ENCODE measurements around the gene RACGAP1.

Gene RACGAP1

GRCh38 chr12:49972129-49972528 is 53.2 kb downstream of the RACGAP1 start:
- TF ChIP-seq ZNF274 (IDR thresholded peaks at IDR 0.05; ENCODE audit: low read depth, low read length) (no peak), SUZ12 (IDR thresholded peaks at IDR 0.05; ENCODE audit: extremely low read depth, insufficient read depth, insufficient read length) (no peak)
- H3K4me3 ChIP-seq (ENCODE audit: insufficient read length, low read depth): no peak overlapping the region

GRCh38 chr12:49971141-49971540 is 54.2 kb downstream of the RACGAP1 start:
- H3K4me1 ChIP-seq (ENCODE audit: insufficient read depth, insufficient read length): peaks cover 30% of the 10 kb centered on the region
- DNase-seq (ENCODE audit: low read depth, low spot score): no peak
- H3K4me3 ChIP-seq (ENCODE audit: insufficient read length, low read depth): no peak overlapping the region
- H3K27me3 ChIP-seq (ENCODE audit: insufficient read depth, insufficient read length): peaks cover 32% of the 10 kb centered on the region
- no peak overlapping the region for H3K9ac ChIP-seq (ENCODE audit: insufficient read length, low read depth)
- no peaks in the 10 kb centered on the region for H3K36me3 ChIP-seq (ENCODE audit: insufficient read depth, insufficient read length, low read length)
- no peak for TF ChIP-seq YY1 (IDR thresholded peaks at IDR 0.05; ENCODE audit: insufficient read depth, insufficient read length)
- TF ChIP-seq ZNF274 (IDR thresholded peaks at IDR 0.05; ENCODE audit: low read depth, low read length): no peak
- TF ChIP-seq SUZ12 (IDR thresholded peaks at IDR 0.05; ENCODE audit: extremely low read depth, insufficient read depth, insufficient read length): no peak
- no peaks in the 10 kb centered on the region for H3K9me3 ChIP-seq (ENCODE audit: insufficient read depth, low read length)

More at GRCh38 chr12:49972129-49972528, 53.2 kb downstream of the RACGAP1 start:
- Histone ChIP-seq H3K9ac (ENCODE audit: insufficient read length, low read depth) (no peak overlapping the region), H3K36me3 (ENCODE audit: insufficient read depth, insufficient read length, low read length) (no peaks in the 10 kb centered on the region), H3K4me1 (ENCODE audit: insufficient read depth, insufficient read length) (peaks cover 24% of the 10 kb centered on the region), H3K27me3 (ENCODE audit: insufficient read depth, insufficient read length) (peaks cover 32% of the 10 kb centered on the region), H3K9me3 (ENCODE audit: insufficient read depth, low read length) (no peaks in the 10 kb centered on the region)
- no peak for DNase-seq (ENCODE audit: low read depth, low spot score)

GRCh38 chr12:49970658-49971057 is 54.6 kb downstream of the RACGAP1 start:
- DNase-seq (ENCODE audit: low read depth, low spot score): no peak
- no peak for TF ChIP-seq ZNF274 (IDR thresholded peaks at IDR 0.05; ENCODE audit: low read depth, low read length)
- peaks cover 35% of the 10 kb centered on the region for H3K27me3 ChIP-seq (ENCODE audit: insufficient read depth, insufficient read length)

GRCh38 chr12:49969651-49970429 is 55.5 kb downstream of the RACGAP1 start:
- no peaks in the 10 kb centered on the region for H3K9me3 ChIP-seq (ENCODE audit: insufficient read depth, low read length)
- H3K9ac ChIP-seq (ENCODE audit: insufficient read length, low read depth): no peak overlapping the region
- no peak overlapping the region for H3K4me3 ChIP-seq (ENCODE audit: insufficient read length, low read depth)
- peaks cover 28% of the 10 kb centered on the region for H3K4me1 ChIP-seq (ENCODE audit: insufficient read depth, insufficient read length)
- no peak for DNase-seq (ENCODE audit: low read depth, low spot score)
- H3K36me3 ChIP-seq (ENCODE audit: insufficient read depth, insufficient read length, low read length): no peaks in the 10 kb centered on the region
- H3K27me3 ChIP-seq (ENCODE audit: insufficient read depth, insufficient read length): peaks cover 39% of the 10 kb centered on the region
- TF ChIP-seq SUZ12 (IDR thresholded peaks at IDR 0.05; ENCODE audit: extremely low read depth, insufficient read depth, insufficient read length) (no peak), YY1 (IDR thresholded peaks at IDR 0.05; ENCODE audit: insufficient read depth, insufficient read length) (no peak), ZNF274 (IDR thresholded peaks at IDR 0.05; ENCODE audit: low read depth, low read length) (no peak)

More at GRCh38 chr12:49970658-49971057, 54.6 kb downstream of the RACGAP1 start:
- Histone ChIP-seq H3K9ac (ENCODE audit: insufficient read length, low read depth) (no peak overlapping the region), H3K9me3 (ENCODE audit: insufficient read depth, low read length) (no peaks in the 10 kb centered on the region), H3K36me3 (ENCODE audit: insufficient read depth, insufficient read length, low read length) (no peaks in the 10 kb centered on the region), H3K4me3 (ENCODE audit: insufficient read length, low read depth) (no peak overlapping the region), H3K4me1 (ENCODE audit: insufficient read depth, insufficient read length) (peaks cover 29% of the 10 kb centered on the region)

- Histone ChIP-seq H3K36me3 (ENCODE audit: insufficient read depth, insufficient read length, low read length) (no peaks in the 10 kb centered on the region), H3K4me1 (ENCODE audit: insufficient read depth, insufficient read length) (peaks cover 23% of the 10 kb centered on the region), H3K9me3 (ENCODE audit: insufficient read depth, low read length) (no peaks in the 10 kb centered on the region), H3K4me3 (ENCODE audit: insufficient read length, low read depth) (no peak overlapping the region), H3K27me3 (ENCODE audit: insufficient read depth, insufficient read length) (peaks cover 47% of the 10 kb centered on the region), H3K9ac (ENCODE audit: insufficient read length, low read depth) (no peak overlapping the region)
- TF ChIP-seq YY1 (IDR thresholded peaks at IDR 0.05; ENCODE audit: insufficient read depth, insufficient read length) (no peak), SUZ12 (IDR thresholded peaks at IDR 0.05; ENCODE audit: extremely low read depth, insufficient read depth, insufficient read length) (no peak), ZNF274 (IDR thresholded peaks at IDR 0.05; ENCODE audit: low read depth, low read length) (no peak)
- no peak for DNase-seq (ENCODE audit: low read depth, low spot score)
Observed at GRCh38 chr12:49969027-49969426, 56.3 kb downstream of the RACGAP1 start.

GRCh38 chr12:49968471-49968870 is 56.8 kb downstream of the RACGAP1 start:
- Histone ChIP-seq H3K4me3 (ENCODE audit: insufficient read length, low read depth) (no peak overlapping the region), H3K9ac (ENCODE audit: insufficient read length, low read depth) (no peak overlapping the region), H3K4me1 (ENCODE audit: insufficient read depth, insufficient read length) (peaks cover 23% of the 10 kb centered on the region), H3K9me3 (ENCODE audit: insufficient read depth, low read length) (no peaks in the 10 kb centered on the region), H3K36me3 (ENCODE audit: insufficient read depth, insufficient read length, low read length) (no peaks in the 10 kb centered on the region), H3K27me3 (ENCODE audit: insufficient read depth, insufficient read length) (peaks cover 50% of the 10 kb centered on the region)
- TF ChIP-seq SUZ12 (IDR thresholded peaks at IDR 0.05; ENCODE audit: extremely low read depth, insufficient read depth, insufficient read length): no peak
- no peak for TF ChIP-seq YY1 (IDR thresholded peaks at IDR 0.05; ENCODE audit: insufficient read depth, insufficient read length)
- no peak for TF ChIP-seq ZNF274 (IDR thresholded peaks at IDR 0.05; ENCODE audit: low read depth, low read length)
- DNase-seq (ENCODE audit: low read depth, low spot score): no peak

GRCh38 chr12:49967777-49968250 is 57.5 kb downstream of the RACGAP1 start:
- H3K4me3 ChIP-seq (ENCODE audit: insufficient read length, low read depth): peak overlapping the region; percentile 22
- no peak for TF ChIP-seq YY1 (IDR thresholded peaks at IDR 0.05; ENCODE audit: insufficient read depth, insufficient read length)
- TF ChIP-seq ZNF274 (IDR thresholded peaks at IDR 0.05; ENCODE audit: low read depth, low read length): no peak
- TF ChIP-seq SUZ12 (IDR thresholded peaks at IDR 0.05; ENCODE audit: extremely low read depth, insufficient read depth, insufficient read length): no peak
- peaks cover 23% of the 10 kb centered on the region for H3K4me1 ChIP-seq (ENCODE audit: insufficient read depth, insufficient read length)
- H3K9ac ChIP-seq (ENCODE audit: insufficient read length, low read depth): no peak overlapping the region
- no peak for DNase-seq (ENCODE audit: low read depth, low spot score)
- H3K36me3 ChIP-seq (ENCODE audit: insufficient read depth, insufficient read length, low read length): no peaks in the 10 kb centered on the region
- H3K27me3 ChIP-seq (ENCODE audit: insufficient read depth, insufficient read length): peaks cover 55% of the 10 kb centered on the region
- no peaks in the 10 kb centered on the region for H3K9me3 ChIP-seq (ENCODE audit: insufficient read depth, low read length)

Measured in NT2/D1 (cell line).